HL-60 (cell line): ENCODE measurements around the gene UGT1A5.

Source experiments
- DNase-seq, 2 experiments: peaks; one replicate each; pipeline ENCODE4 v3.0.0-alpha.2; 2010 to 2020; ENCODE audit warnings: low read depth in 1 of 2, low spot score in 1 of 2
- H3K27ac ChIP-seq: fragments of 250-450 bp; sonication (Bioruptor Pico); replicated peaks from 2 replicates; pipeline ENCODE4 v1.5.1; 2020; ENCODE audit warnings: mild to moderate bottlenecking, moderate library complexity
- H3K27me3 ChIP-seq: fragments of 250-450 bp; sonication (Bioruptor Pico); 2 replicates; pipeline ENCODE4 v1.5.1; 2021; ENCODE audit warnings: mild to moderate bottlenecking, moderate library complexity; ENCODE audit not compliant: insufficient read depth, poor library complexity, severe bottlenecking
- H3K4me3 ChIP-seq: replicated peaks from 2 replicates; pipeline ENCODE4 v1.5.1; 2011; ENCODE audit warnings: mild to moderate bottlenecking, control low read depth, low read length; ENCODE audit not compliant: insufficient read depth
- GABPA ChIP-seq: IDR thresholded peaks from 2 replicates; pipeline ENCODE4 v1.6.1; 2012; ENCODE audit warnings: low read depth
- POLR2AphosphoS5 ChIP-seq: IDR thresholded peaks from 2 replicates; pipeline ENCODE4 v1.6.1; 2012; ENCODE audit warnings: low read depth
- SPI1 ChIP-seq: IDR thresholded peaks from 2 replicates; pipeline ENCODE4 v1.6.1; 2012; ENCODE audit warnings: low read depth, mild to moderate bottlenecking, borderline replicate concordance
- TF ChIP-seq, protein P1 (sequence below): IDR thresholded peaks from 2 replicates; pipeline ENCODE4 v1.6.1; 2012; ENCODE audit warnings: low read depth; ENCODE audit not compliant: insufficient replicate concordance
- TF ChIP-seq, protein P2 (sequence below): IDR thresholded peaks from one replicate; pipeline ENCODE4 v1.5.1; 2011; ENCODE audit warnings: low read length, control low read depth, inconsistent platforms; ENCODE audit not compliant: insufficient read depth

UGT1A5 gene

GRCh38 chr2:233810385-233810784 is 97.7 kb downstream of the UGT1A5 start:
- TF ChIP-seq GABPA (no peak), POLR2AphosphoS5 (no peak), SPI1 (no peak)
- TF ChIP-seq, protein P1, sequence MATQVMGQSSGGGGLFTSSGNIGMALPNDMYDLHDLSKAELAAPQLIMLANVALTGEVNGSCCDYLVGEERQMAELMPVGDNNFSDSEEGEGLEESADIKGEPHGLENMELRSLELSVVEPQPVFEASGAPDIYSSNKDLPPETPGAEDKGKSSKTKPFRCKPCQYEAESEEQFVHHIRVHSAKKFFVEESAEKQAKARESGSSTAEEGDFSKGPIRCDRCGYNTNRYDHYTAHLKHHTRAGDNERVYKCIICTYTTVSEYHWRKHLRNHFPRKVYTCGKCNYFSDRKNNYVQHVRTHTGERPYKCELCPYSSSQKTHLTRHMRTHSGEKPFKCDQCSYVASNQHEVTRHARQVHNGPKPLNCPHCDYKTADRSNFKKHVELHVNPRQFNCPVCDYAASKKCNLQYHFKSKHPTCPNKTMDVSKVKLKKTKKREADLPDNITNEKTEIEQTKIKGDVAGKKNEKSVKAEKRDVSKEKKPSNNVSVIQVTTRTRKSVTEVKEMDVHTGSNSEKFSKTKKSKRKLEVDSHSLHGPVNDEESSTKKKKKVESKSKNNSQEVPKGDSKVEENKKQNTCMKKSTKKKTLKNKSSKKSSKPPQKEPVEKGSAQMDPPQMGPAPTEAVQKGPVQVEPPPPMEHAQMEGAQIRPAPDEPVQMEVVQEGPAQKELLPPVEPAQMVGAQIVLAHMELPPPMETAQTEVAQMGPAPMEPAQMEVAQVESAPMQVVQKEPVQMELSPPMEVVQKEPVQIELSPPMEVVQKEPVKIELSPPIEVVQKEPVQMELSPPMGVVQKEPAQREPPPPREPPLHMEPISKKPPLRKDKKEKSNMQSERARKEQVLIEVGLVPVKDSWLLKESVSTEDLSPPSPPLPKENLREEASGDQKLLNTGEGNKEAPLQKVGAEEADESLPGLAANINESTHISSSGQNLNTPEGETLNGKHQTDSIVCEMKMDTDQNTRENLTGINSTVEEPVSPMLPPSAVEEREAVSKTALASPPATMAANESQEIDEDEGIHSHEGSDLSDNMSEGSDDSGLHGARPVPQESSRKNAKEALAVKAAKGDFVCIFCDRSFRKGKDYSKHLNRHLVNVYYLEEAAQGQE = no peak
- TF ChIP-seq, protein P2, sequence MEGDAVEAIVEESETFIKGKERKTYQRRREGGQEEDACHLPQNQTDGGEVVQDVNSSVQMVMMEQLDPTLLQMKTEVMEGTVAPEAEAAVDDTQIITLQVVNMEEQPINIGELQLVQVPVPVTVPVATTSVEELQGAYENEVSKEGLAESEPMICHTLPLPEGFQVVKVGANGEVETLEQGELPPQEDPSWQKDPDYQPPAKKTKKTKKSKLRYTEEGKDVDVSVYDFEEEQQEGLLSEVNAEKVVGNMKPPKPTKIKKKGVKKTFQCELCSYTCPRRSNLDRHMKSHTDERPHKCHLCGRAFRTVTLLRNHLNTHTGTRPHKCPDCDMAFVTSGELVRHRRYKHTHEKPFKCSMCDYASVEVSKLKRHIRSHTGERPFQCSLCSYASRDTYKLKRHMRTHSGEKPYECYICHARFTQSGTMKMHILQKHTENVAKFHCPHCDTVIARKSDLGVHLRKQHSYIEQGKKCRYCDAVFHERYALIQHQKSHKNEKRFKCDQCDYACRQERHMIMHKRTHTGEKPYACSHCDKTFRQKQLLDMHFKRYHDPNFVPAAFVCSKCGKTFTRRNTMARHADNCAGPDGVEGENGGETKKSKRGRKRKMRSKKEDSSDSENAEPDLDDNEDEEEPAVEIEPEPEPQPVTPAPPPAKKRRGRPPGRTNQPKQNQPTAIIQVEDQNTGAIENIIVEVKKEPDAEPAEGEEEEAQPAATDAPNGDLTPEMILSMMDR = no peak
- no peak for DNase-seq
- Histone ChIP-seq H3K27me3 (no peaks in the 10 kb centered on the region), H3K4me3 (no peak overlapping the region), H3K27ac (no peak overlapping the region)

DNA sequence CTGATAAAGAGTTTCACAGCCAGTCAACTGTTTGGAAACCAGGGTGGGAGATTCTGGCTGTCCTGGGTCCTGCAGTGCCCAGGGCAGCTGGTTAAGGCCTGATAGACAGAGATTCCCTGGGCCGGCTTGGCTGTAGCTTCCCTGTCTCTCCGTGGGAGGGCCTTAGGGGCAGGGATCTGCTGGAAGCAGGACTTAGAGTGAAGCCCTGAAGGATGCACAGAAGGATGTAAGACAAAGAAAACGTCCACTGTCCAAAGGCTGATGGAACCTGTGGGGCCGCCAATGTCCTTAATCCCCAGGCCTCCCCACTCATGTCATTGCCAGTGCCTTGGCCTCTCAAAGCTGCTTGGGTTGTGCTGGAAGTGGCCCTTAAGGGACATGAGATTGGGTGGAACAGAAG is 98.4 kb downstream of the UGT1A5 start:
- H3K27ac ChIP-seq = no peak overlapping the region
- no peak overlapping the region for H3K4me3 ChIP-seq
- H3K27me3 ChIP-seq = no peaks in the 10 kb centered on the region
- DNase-seq = no peak
- TF ChIP-seq, protein P1 = no peak
- no peak for TF ChIP-seq POLR2AphosphoS5

DNA sequence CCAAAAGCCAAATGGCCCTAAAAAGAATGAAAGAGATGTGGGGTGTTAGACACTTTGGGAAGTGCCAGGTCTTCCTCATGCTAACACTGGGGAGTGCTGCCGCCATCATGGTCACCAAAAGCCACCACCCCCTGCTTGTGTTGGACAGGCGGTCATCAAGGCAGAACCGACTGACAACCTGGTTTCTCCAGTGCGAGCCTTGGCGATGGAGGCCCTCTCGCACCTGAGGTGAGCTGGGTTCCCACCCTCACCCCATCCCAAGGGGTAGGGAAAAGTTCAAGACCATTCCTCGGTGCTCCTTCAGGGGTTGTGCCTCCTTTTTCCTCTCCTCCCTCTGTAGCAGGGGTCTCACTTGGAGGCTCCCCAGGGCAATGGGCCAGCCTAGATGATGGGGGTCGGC is 99.0 kb downstream of the UGT1A5 start:
- H3K4me3 ChIP-seq = no peak overlapping the region
- no peak overlapping the region for H3K27ac ChIP-seq
- no peak for DNase-seq
- TF ChIP-seq POLR2AphosphoS5 (no peak), GABPA (no peak), SPI1 (no peak)
- TF ChIP-seq, protein P2 = no peak
- TF ChIP-seq, protein P1 = no peak
- H3K27me3 ChIP-seq = no peaks in the 10 kb centered on the region
